GM18517 (cell line): ENCODE measurements around the gene DIS3L2.

ENCODE experiments used
- ATAC-seq: cut with Tn5 transposase; IDR thresholded peaks from one replicate; pipeline ENCODE4 v1.9.1; 2021; ENCODE audit warnings: mild to moderate bottlenecking, moderate library complexity; ENCODE audit not compliant: unreplicated experiment

Gene DIS3L2

GRCh38 chr2:232225895-232226294 lies 264.4 kb downstream of the DIS3L2 start:
- ATAC-seq, result no peak

- no peak for ATAC-seq
Observed at GRCh38 chr2:232228332-232228731, 266.8 kb downstream of the DIS3L2 start.

GRCh38 chr2:232228971-232229894 lies 267.7 kb downstream of the DIS3L2 start:
- ATAC-seq, result no peak

GRCh38 chr2:232229911-232230310 lies 268.4 kb downstream of the DIS3L2 start:
- ATAC-seq, result no peak

- ATAC-seq, result no peak
Observed at GRCh38 chr2:232230560-232230959, 269.0 kb downstream of the DIS3L2 start.

- no peak for ATAC-seq
Observed at GRCh38 chr2:232231554-232231953, 270.0 kb downstream of the DIS3L2 start.

- ATAC-seq, result no peak
Observed at GRCh38 chr2:232232915-232233314, 271.4 kb downstream of the DIS3L2 start.

- ATAC-seq, result no peak
Observed at GRCh38 chr2:232234922-232235615, 273.6 kb downstream of the DIS3L2 start.

GRCh38 chr2:232235716-232236115 lies 274.2 kb downstream of the DIS3L2 start:
- no peak for ATAC-seq

- ATAC-seq, result peak; percentile 84
Observed at GRCh38 chr2:232236200-232236599, 274.7 kb downstream of the DIS3L2 start.

GRCh38 chr2:232237464-232237863 lies 276.0 kb downstream of the DIS3L2 start:
- ATAC-seq, result no peak

- no peak for ATAC-seq
Observed at GRCh38 chr2:232238108-232238507, 276.6 kb downstream of the DIS3L2 start.

GRCh38 chr2:232238596-232238995 lies 277.1 kb downstream of the DIS3L2 start:
- ATAC-seq, result no peak

- ATAC-seq, result no peak
Observed at GRCh38 chr2:232239951-232240681, 278.6 kb downstream of the DIS3L2 start.

GRCh38 chr2:232240906-232241305 lies 279.4 kb downstream of the DIS3L2 start:
- ATAC-seq, result no peak

- no peak for ATAC-seq
Observed at GRCh38 chr2:232242316-232242715, 280.8 kb downstream of the DIS3L2 start.

GRCh38 chr2:232245111-232245510 lies 283.6 kb downstream of the DIS3L2 start:
- no peak for ATAC-seq

- ATAC-seq, result no peak
Observed at GRCh38 chr2:232246245-232246644, 284.7 kb downstream of the DIS3L2 start.

- no peak for ATAC-seq
Observed at GRCh38 chr2:232249096-232249495, 287.6 kb downstream of the DIS3L2 start.

GRCh38 chr2:232250246-232251175 lies 289.0 kb downstream of the DIS3L2 start:
- ATAC-seq, result no peak
